Measurements from ENCODE around the gene NPAS3. TPM values are rescaled to one million over a fixed set of nuclear protein-coding genes. Genes with fewer than 3 reads are reported as not detected.
A peak's percentile ranks its signal among the peaks of the same experiment; 100 is the strongest.

The NPAS3 gene
- total RNA-seq (ENCODE audit: low replicate concordance) = 0.36 and 0.65 TPM in 2 replicates

- DNase-seq (ENCODE audit: low read depth) = no peak
- H3K4me3 ChIP-seq (ENCODE audit: low read depth, low read length) = peak within 1 kb of the TSS; percentile 66
- TF ChIP-seq CTCF (IDR thresholded peaks at IDR 0.05; ENCODE audit: insufficient read depth, low read length) = no peak
Observed at GRCh38 chr14:32938719-32939253, at the start of gene NPAS3. Gene NPAS3 (plus strand): TSS chr14:32938879.

DNA sequence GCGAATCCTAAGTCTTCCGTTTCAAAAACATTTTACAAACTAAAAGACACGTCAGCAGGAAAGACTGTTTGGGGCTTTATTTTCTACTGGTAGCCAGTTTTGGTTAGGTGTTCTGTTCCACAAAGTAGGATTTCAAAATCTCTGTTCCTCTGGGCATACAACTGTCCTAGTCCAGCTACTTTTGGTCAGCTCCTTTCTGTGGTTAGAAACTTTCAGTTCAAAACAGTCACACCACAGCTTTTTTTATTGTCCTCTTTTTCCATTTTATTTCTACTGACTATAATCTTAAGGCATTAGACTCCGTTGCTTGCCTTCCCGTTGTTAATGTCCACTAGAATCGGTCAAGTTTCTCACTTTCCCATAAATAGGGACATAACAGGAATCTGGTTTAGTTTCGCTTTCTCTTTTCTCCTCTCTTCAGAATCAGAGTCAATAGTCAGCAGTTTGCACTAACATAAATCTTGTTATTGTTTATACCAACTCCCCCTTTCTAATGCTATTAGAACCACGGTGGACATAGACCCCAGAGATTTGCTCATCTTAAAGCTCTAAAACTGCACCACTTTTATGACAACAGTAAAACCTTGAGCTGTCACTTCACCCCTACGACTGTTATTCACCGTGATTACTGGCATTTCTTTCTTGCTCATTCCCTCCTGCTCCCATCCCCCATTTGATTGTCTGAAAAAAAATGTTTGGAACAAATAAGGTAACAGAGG, 41.5 kb upstream of the NPAS3 start:
- H3K4me3 ChIP-seq (ENCODE audit: low read depth, low read length) = peak overlapping the region; percentile 57
- no peak for TF ChIP-seq CTCF (IDR thresholded peaks at IDR 0.05; ENCODE audit: insufficient read depth, low read length)
- DNase-seq (ENCODE audit: low read depth) = peak; percentile 39

- TF ChIP-seq CTCF (IDR thresholded peaks at IDR 0.05; ENCODE audit: insufficient read depth, low read length) = no peak
- DNase-seq (ENCODE audit: low read depth) = no peak
- peak overlapping the region; percentile 57 for H3K4me3 ChIP-seq (ENCODE audit: low read depth, low read length)
Observed at GRCh38 chr14:32897698-32898064, 41.0 kb upstream of the NPAS3 start.

GRCh38 chr14:32898876-32899275, 39.8 kb upstream of the NPAS3 start:
- TF ChIP-seq CTCF (IDR thresholded peaks at IDR 0.05; ENCODE audit: insufficient read depth, low read length) = no peak
- DNase-seq (ENCODE audit: low read depth) = no peak
- H3K4me3 ChIP-seq (ENCODE audit: low read depth, low read length) = no peak overlapping the region

DNA sequence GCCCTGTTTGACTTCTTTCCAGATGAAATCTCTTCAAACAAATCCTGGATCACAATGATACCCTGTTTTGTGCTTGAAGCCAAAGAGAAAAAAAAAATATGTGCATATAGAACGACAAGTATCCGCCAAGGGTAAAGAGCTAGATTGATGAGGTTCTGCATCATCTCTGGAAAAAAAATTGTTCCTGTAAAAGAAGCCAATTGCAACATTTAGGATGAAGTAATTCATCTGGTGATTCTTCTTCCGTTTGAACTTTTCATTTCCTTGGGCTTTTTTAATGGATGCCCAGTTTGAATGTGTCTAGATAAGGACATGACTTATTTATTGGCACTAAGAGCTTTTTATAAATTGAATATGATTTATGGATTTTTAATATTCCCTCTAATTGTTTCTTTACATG, 38.1 kb upstream of the NPAS3 start:
- peak; percentile 3 for DNase-seq (ENCODE audit: low read depth)
- TF ChIP-seq CTCF (IDR thresholded peaks at IDR 0.05; ENCODE audit: insufficient read depth, low read length) = no peak
- H3K4me3 ChIP-seq (ENCODE audit: low read depth, low read length) = no peak overlapping the region

GRCh38 chr14:32905013-32905412, 33.7 kb upstream of the NPAS3 start:
- DNase-seq (ENCODE audit: low read depth) = no peak
- no peak overlapping the region for H3K4me3 ChIP-seq (ENCODE audit: low read depth, low read length)
- TF ChIP-seq CTCF (IDR thresholded peaks at IDR 0.05; ENCODE audit: insufficient read depth, low read length) = no peak
